Measurements from ENCODE around the gene CNTN4. TPM values are rescaled to one million over a fixed set of nuclear protein-coding genes. Genes with fewer than 3 reads are reported as not detected.
A peak's percentile ranks its signal among the peaks of the same experiment; 100 is the strongest.

The CNTN4 gene
- total RNA-seq, 4 donors from 2014 or later, result 47.7 to 106 (median 83.3) TPM

- H3K27me3 ChIP-seq, result no peaks in the 10 kb centered on the region
- H3K4me3 ChIP-seq, result no peak overlapping the region
- no peak overlapping the region for H3K27ac ChIP-seq
- TF ChIP-seq POLR2A (IDR thresholded peaks at IDR 0.05) (no peak), EP300 (IDR thresholded peaks at IDR 0.05) (no peak), CTCF (IDR thresholded peaks at IDR 0.05) (no peak)
- H3K9me3 ChIP-seq, result no peaks in the 10 kb centered on the region
- no peak for DNase-seq (ENCODE audit: low spot score in 2 of 2)
- 66 to 84% methylated on average over 2 of the region's 2 CpGs for whole genome bisulfite sequencing, 2 donors
- H3K36me3 ChIP-seq, result no peaks in the 10 kb centered on the region
- no peaks in the 10 kb centered on the region for H3K4me1 ChIP-seq
Observed at GRCh38 chr3:2863127-2863526, 764.5 kb downstream of the CNTN4 start.

- no peak for TF ChIP-seq POLR2A (IDR thresholded peaks at IDR 0.05)
- TF ChIP-seq EP300 (IDR thresholded peaks at IDR 0.05), result no peak
- no peak for TF ChIP-seq CTCF (IDR thresholded peaks at IDR 0.05)
- no peaks in the 10 kb centered on the region for H3K9me3 ChIP-seq
Observed at GRCh38 chr3:2869905-2870304, 771.2 kb downstream of the CNTN4 start.

GRCh38 chr3:2870724-2871333 is 772.2 kb downstream of the CNTN4 start:
- no peak for DNase-seq (ENCODE audit: low spot score in 2 of 2)
- 52 to 62% methylated on average over 3 of the region's 3 CpGs for WGBS, 2 donors
- Histone ChIP-seq H3K4me1 (peaks cover 0 to 3% (median 0%) of the 10 kb centered on the region in 4 donors), H3K36me3 (no peaks in the 10 kb centered on the region), H3K27me3 (no peaks in the 10 kb centered on the region), H3K4me3 (no peak overlapping the region), H3K27ac (no peak overlapping the region), H3K9me3 (no peaks in the 10 kb centered on the region)
- no peak for TF ChIP-seq CTCF (IDR thresholded peaks at IDR 0.05)
- no peak for TF ChIP-seq POLR2A (IDR thresholded peaks at IDR 0.05)

More at GRCh38 chr3:2869905-2870304, 771.2 kb downstream of the CNTN4 start:
- Histone ChIP-seq H3K4me3 (no peak overlapping the region), H3K36me3 (no peaks in the 10 kb centered on the region), H3K27me3 (no peaks in the 10 kb centered on the region), H3K27ac (no peak overlapping the region), H3K4me1 (peaks cover 0 to 3% (median 0%) of the 10 kb centered on the region in 4 donors)
- WGBS, 2 donors, result 61 to 73% methylated on average over 1 of the region's 1 CpG
- no peak for DNase-seq (ENCODE audit: low spot score in 2 of 2)

DNA sequence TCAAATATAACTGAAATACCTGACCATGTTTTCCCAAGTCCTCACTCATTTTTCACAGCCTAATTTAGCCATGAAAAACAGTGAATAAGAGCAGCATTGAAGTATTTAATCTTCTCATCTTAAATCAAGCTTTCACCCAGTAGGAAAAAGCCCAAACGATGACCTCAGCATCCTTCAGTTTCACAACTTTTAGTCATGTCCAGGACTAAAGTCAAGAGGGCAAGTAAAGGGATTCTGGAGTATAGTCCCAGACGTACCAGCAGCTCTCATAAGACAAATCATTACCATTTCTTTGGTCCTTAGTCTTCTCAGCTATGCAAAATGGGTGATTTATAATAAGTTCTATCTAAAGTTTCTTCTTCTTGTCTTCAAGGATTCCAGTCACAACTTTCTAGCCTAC is 774.2 kb downstream of the CNTN4 start:
- H3K9me3 ChIP-seq, result no peaks in the 10 kb centered on the region
- peak in 1 of 2 donors; percentile 55 for TF ChIP-seq EP300 (IDR thresholded peaks at IDR 0.05)
- TF ChIP-seq CTCF (IDR thresholded peaks at IDR 0.05), result no peak
- peak overlapping the region in 1 of 4 donors; percentile 43 for H3K27ac ChIP-seq
- H3K27me3 ChIP-seq, result no peaks in the 10 kb centered on the region
- no peaks in the 10 kb centered on the region for H3K36me3 ChIP-seq
- WGBS, 2 donors, result 58 to 63% methylated on average over 2 of the region's 2 CpGs
- no peak overlapping the region for H3K4me3 ChIP-seq
- DNase-seq (ENCODE audit: low spot score in 2 of 2), result peak in 1 of 2 donors; percentile 41
- H3K4me1 ChIP-seq, result peaks cover 0 to 3% (median 0%) of the 10 kb centered on the region in 4 donors

DNA sequence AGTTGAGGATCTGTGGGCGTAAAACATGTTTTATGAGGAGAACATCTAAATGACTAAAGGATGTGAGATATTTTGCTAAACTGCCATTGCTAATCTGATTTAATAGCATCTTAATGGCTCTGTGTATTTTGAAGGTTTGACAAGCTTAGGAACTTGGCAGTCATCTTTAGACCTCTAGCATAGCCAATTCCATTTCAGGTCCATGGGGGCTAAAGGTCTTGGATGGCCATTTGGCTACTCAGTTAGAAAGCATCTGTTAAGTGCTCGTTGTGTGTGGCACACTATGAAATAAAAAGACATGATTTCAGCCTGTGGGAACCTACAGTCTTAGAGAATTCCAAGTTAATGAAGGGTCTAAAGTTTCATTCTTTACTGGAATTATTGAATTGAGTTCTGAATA is 775.3 kb downstream of the CNTN4 start:
- no peak overlapping the region for H3K4me3 ChIP-seq
- H3K9me3 ChIP-seq, result no peaks in the 10 kb centered on the region
- no peaks in the 10 kb centered on the region for H3K27me3 ChIP-seq
- H3K27ac ChIP-seq, result no peak overlapping the region
- H3K4me1 ChIP-seq, result peaks cover 0 to 3% (median 0%) of the 10 kb centered on the region in 4 donors
- no peak for TF ChIP-seq CTCF (IDR thresholded peaks at IDR 0.05)
- no peak for TF ChIP-seq POLR2A (IDR thresholded peaks at IDR 0.05)
- peak in 1 of 2 donors; percentile 27 for TF ChIP-seq EP300 (IDR thresholded peaks at IDR 0.05)
- H3K36me3 ChIP-seq, result no peaks in the 10 kb centered on the region
- DNase-seq (ENCODE audit: low spot score in 2 of 2), result no peak
- 75% methylated on average over 2 of the region's 2 CpGs for WGBS, 2 donors

Measured in tibial nerve (tissue), 4 donors.